ENCODE results near the gene PSME4.
"Not testable (repeated sequence)": the region's sequence is repeated elsewhere in the genome, so short reads cannot be mapped to it uniquely, and the experiment has no call there.

PSME4 gene

GRCh38 chr2:53828331-53828730 is 142.5 kb downstream of the PSME4 start:
- no peak for DNase-seq

GRCh38 chr2:53827398-53828175 is 143.2 kb downstream of the PSME4 start:
- no peak for DNase-seq

- no peak for DNase-seq
Measured at GRCh38 chr2:53826587-53827397, 144.0 kb downstream of the PSME4 start.

DNA sequence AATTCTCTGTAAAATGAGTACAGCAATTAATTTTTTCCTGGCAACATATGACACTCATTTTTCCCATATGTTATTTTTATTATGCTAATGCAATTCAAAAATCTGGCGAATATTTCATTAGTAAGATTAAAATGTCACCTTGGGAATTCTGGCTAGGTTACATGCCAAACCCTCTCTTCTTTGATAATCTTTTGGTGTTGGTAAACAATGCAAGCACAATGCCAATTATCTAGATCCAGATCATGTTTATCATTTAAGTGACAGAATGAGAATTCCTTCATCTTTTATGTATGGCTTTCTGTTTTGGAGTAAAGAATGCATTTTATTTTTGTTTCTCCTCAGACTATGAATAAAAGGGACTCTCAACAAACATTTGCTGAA is 144.8 kb downstream of the PSME4 start:
- no peak for DNase-seq

- DNase-seq = not testable (repeated sequence)
Measured at GRCh38 chr2:53823639-53824038, 147.2 kb downstream of the PSME4 start.

DNA sequence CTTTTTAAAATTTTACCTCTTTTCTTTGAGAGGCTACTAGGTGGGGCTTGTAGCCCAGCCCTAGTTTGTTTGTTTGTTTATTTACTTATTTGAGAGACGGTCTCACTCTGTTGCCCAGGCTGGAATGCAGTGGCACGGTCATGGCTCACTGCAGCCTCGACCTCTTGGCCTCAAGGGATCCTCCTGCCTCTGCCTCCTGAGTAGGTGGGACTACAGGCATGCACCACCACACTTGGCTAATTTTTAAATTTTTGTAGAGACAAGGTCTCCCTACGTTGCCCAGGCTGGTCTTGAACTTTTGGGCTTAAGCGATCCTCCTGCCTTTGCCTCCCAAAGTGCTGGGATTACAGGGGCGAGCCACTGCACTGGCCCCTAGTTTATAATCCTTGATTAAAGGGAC is 149.0 kb downstream of the PSME4 start:
- no peak for DNase-seq

- no peak for DNase-seq
Measured at GRCh38 chr2:53820711-53821110, 150.1 kb downstream of the PSME4 start.

DNA sequence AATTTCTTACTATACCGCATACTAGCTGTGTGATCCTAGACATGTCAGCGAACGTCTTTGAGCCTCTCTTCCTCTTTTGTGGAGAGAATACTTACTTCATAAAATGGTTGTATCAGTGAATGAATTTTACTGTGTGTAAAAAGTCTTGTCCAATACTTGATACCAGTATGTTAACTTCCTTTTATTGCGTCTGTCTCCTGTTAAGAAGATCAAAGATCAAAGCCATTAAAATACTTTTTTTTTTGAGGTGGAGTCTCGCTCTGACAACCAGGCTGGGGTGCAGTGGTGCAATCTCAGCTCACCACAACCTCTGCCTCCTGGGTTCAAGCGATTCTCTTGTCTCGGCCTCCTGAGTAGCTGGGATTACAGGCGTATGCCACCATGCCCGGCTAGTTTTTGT is 150.7 kb downstream of the PSME4 start:
- DNase-seq = no peak

- no peak for DNase-seq
Measured at GRCh38 chr2:53819634-53820033, 151.2 kb downstream of the PSME4 start.

DNA sequence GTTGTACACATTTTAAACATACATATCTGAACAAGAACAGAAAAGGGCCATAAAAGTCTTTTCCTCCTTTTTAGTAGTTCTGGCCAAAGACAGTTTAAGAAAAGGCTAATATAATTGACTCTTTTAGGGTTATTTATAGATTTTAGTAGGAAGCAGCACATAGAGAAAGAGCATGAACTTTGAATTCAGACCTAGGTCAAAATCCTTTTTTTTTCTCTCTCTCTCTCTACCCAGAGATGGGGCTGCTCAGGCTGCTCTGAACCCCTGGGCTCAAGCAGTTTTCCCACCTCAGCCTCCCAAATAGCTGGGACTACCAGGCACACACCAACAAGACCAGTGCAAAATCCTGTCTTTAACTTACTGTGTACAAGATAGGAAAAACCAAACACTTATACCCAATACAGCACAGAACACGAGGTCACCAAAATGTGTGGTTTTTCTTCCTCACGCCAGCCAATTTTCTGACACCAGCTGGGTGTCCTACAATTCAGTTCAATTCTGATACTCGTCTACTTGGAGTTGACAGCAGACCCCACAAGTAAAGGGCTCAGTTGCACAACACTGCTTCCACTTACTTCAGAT is 151.8 kb downstream of the PSME4 start:
- DNase-seq = no peak
